ENCODE measurements around the gene CAMK1D.

- TF ChIP-seq CTCF (IDR thresholded peaks at IDR 0.05; ENCODE audit: low read length) (no peak), EZH2 (optimal IDR thresholded peaks at IDR 0.05; ENCODE audit: low read depth, low read length) (no peak)
Measured at GRCh38 chr10:12644380-12645144, 295.2 kb downstream of the CAMK1D start.
